ENCODE measurements around the gene JARID2. TPM values are rescaled to one million over a fixed set of nuclear protein-coding genes. Genes with fewer than 3 reads are reported as not detected.

Gene JARID2
- total and polyA plus RNA-seq, 4 donors: 3.8 to 14.8 (median 12.0) TPM

- no peak overlapping the region for H3K4me3 ChIP-seq
- no peaks in the 10 kb centered on the region for H3K27me3 ChIP-seq (ENCODE audit: control insufficient read depth in 3 of 3, insufficient read depth in 3 of 3, low read length in 2 of 3)
- H3K9me3 ChIP-seq (ENCODE audit: control insufficient read depth in 4 of 4, insufficient read depth in 3 of 4, low read length in 3 of 4): peaks cover 0 to 5% (median 0%) of the 10 kb centered on the region in 4 donors
- peaks cover 3 to 37% (median 24%) of the 10 kb centered on the region in 4 donors for H3K36me3 ChIP-seq (ENCODE audit: control insufficient read depth in 4 of 4, insufficient read depth in 4 of 4, low read length in 4 of 4)
- WGBS, 2 donors: 96 to 97% methylated on average over 23 of the region's 23 CpGs
- DNase-seq: no peak
- no peak for TF ChIP-seq CTCF (IDR thresholded peaks at IDR 0.05; ENCODE audit: control extremely low read depth, extremely low read depth)
- no peak overlapping the region for H3K9ac ChIP-seq (ENCODE audit: insufficient read depth in 1 of 2, low read length in 2 of 2)
- no peak for ATAC-seq (ENCODE audit: insufficient read depth, low FRiP score)
- H3K27ac ChIP-seq (ENCODE audit: low read depth in 1 of 2, low read length in 1 of 2): no peak overlapping the region
- H3K4me1 ChIP-seq (ENCODE audit: control insufficient read depth in 5 of 5, insufficient read depth in 5 of 5, low read length in 5 of 5): peaks cover 0 to 1% (median 0%) of the 10 kb centered on the region in 5 donors
Observed at GRCh38 chr6:15523679-15524630, 278.1 kb downstream of the JARID2 start.

GRCh38 chr6:15524861-15525401 is 279.1 kb downstream of the JARID2 start:
- ATAC-seq (ENCODE audit: insufficient read depth, low FRiP score): no peak
- DNase-seq: no peak
- no peak overlapping the region for H3K4me3 ChIP-seq
- H3K9me3 ChIP-seq (ENCODE audit: control insufficient read depth in 4 of 4, insufficient read depth in 3 of 4, low read length in 3 of 4): peaks cover 0 to 5% (median 0%) of the 10 kb centered on the region in 4 donors
- peaks cover 0 to 1% (median 0%) of the 10 kb centered on the region in 5 donors for H3K4me1 ChIP-seq (ENCODE audit: control insufficient read depth in 5 of 5, insufficient read depth in 5 of 5, low read length in 5 of 5)
- 96% methylated on average over 14 of the region's 14 CpGs for WGBS, 2 donors
- no peaks in the 10 kb centered on the region for H3K27me3 ChIP-seq (ENCODE audit: control insufficient read depth in 3 of 3, insufficient read depth in 3 of 3, low read length in 2 of 3)
- no peak overlapping the region for H3K27ac ChIP-seq (ENCODE audit: low read depth in 1 of 2, low read length in 1 of 2)
- no peak for TF ChIP-seq CTCF (IDR thresholded peaks at IDR 0.05; ENCODE audit: control extremely low read depth, extremely low read depth)
- peaks cover 3 to 29% (median 17%) of the 10 kb centered on the region in 4 donors for H3K36me3 ChIP-seq (ENCODE audit: control insufficient read depth in 4 of 4, insufficient read depth in 4 of 4, low read length in 4 of 4)
- H3K9ac ChIP-seq (ENCODE audit: insufficient read depth in 1 of 2, low read length in 2 of 2): no peak overlapping the region

- Histone ChIP-seq H3K9me3 (ENCODE audit: control insufficient read depth in 4 of 4, insufficient read depth in 3 of 4, low read length in 3 of 4) (peaks cover 0 to 5% (median 0%) of the 10 kb centered on the region in 4 donors), H3K27ac (ENCODE audit: low read depth in 1 of 2, low read length in 1 of 2) (no peak overlapping the region), H3K9ac (ENCODE audit: insufficient read depth in 1 of 2, low read length in 2 of 2) (no peak overlapping the region), H3K27me3 (ENCODE audit: control insufficient read depth in 3 of 3, insufficient read depth in 3 of 3, low read length in 2 of 3) (no peaks in the 10 kb centered on the region), H3K4me3 (no peak overlapping the region), H3K4me1 (ENCODE audit: control insufficient read depth in 5 of 5, insufficient read depth in 5 of 5, low read length in 5 of 5) (peaks cover 0 to 1% (median 0%) of the 10 kb centered on the region in 5 donors), H3K36me3 (ENCODE audit: control insufficient read depth in 4 of 4, insufficient read depth in 4 of 4, low read length in 4 of 4) (peaks cover 3 to 29% (median 16%) of the 10 kb centered on the region in 4 donors)
- no peak for DNase-seq
- 93 to 95% methylated on average over 13 of the region's 13 CpGs for WGBS, 2 donors
- ATAC-seq (ENCODE audit: insufficient read depth, low FRiP score): no peak
- TF ChIP-seq CTCF (IDR thresholded peaks at IDR 0.05; ENCODE audit: control extremely low read depth, extremely low read depth): no peak
Observed at GRCh38 chr6:15526212-15526701, 280.4 kb downstream of the JARID2 start.
